Fibroblast of peridontal ligament (primary cell): ENCODE measurements around the gene LCE2D.
A peak's percentile ranks its signal among the peaks of the same experiment; 100 is the strongest.

ENCODE experiments used
- DNase-seq: peaks from one replicate; pipeline ENCODE4 v3.0.0-alpha.2; 2010; ENCODE audit errors: extremely low read depth

LCE2D gene

DNA sequence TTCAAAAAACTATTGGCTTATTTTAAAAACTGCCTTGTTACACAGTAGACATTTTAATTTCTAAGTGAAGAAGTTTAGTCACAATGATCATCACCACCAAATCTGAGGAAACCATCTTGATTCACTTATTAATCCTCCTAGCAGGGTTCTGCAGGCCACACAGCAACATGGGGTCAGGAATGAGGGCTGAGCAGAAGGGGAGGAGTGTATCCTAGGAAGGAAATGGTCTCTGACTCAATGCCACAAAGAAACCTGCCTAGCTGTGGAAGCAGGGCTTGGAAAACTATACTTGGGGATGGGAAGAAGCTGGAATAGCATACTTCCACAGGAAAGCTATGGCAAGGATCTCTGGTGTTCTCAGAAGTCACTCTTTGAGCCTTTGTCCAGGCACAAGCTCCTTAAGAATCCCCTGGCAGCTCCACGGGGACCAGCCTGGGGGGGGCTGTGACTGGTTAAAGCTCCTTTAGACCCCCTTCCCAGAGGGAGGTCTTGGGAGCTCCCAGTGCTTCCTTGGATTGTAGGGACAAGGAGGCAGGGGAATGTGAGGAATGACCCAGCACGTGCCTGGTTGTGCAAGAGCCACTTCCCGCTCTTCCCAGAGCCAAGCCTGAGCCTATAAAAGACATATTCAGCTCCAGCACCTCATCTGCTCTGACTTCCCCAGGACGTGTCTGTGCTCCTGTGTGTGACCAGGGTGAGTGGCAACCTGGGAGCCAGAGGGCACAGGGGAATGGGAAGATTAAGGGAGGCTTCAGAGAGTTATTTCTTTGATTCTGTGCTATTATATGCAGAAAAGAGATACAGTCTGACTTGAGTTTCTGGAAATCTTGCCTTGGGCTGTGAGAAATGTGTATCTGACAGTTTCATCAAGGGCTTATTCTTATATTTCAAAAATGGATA lies 34.8 kb downstream of the LCE2D start, which contains the start of gene LCE2A:
Gene LCE2A (plus strand): TSS at position 645 of the 900 bp plus-strand sequence. CDS start 557 bp downstream, outside the sequence.
- DNase-seq, result no peak

DNA sequence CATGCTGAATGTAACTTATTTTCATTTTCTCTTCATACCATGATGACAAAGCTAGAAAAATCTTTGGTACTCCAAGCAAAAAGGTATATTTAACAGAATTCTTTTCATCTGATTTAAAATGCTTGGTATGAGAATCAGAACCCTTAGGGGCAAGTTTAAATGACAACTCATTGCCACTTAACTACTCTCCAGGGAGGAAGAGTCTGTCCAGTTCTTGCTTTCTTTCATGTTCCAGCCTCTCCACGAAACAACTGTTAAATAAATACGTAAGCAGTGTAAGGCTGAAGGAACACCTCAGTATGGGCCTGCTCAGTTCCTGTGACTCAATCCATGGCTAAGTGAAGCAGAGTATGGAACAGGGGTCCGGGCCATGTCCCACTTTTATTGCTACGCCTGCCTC lies 36.6 kb downstream of the LCE2D start:
- DNase-seq, result peak; percentile 26

DNA sequence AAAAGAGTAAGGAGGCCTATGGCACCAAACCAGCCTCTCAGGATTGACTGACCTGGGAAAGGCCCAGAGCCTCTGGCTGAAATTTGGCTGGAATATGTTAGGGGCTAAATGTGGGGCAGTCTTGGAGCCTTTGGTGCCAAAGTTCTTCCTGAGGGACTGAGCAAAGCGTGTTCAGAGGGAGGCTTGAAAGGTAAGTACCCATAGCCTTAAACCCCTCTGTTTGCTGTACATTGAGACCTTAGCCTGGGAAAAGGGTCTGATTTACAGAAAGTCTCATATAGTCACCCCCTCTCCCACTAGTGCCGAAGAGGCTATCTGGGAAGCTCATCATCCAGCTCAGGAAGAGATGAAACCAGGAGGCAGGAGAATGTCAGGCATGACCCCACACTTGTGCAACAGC lies 44.7 kb downstream of the LCE2D start, which contains the start of gene LCE4A:
Gene LCE4A (plus strand): TSS at position 301 of the 400 bp plus-strand sequence. CDS start 916 bp downstream, outside the sequence.
- no peak for DNase-seq
